SH-SY5Y (cell line): ENCODE data around the gene NUPR1.

Source experiments
- GATA2 ChIP-seq: IDR thresholded peaks from 2 replicates; pipeline ENCODE4 v1.6.1; 2011; ENCODE audit warnings: mild to moderate bottlenecking, low read depth, low read length
- GATA3 ChIP-seq: IDR thresholded peaks from 2 replicates; pipeline ENCODE4 v1.6.1; 2011; ENCODE audit warnings: low read depth, mild to moderate bottlenecking, low read length, moderate library complexity

GRCh38 chr16:28538733-28539596 lies at the start of gene NUPR1:
- TF ChIP-seq GATA2 (no peak), GATA3 (no peak)
